K562 (cell line): ENCODE measurements around the gene CST9L. TPM values are rescaled to one million over a fixed set of nuclear protein-coding genes. Genes with fewer than 3 reads are reported as not detected.

Experiments
- ATAC-seq: fragments of 200-7000 bp; cut with Tn5 transposase; 3 replicates; pipeline ENCODE4 v1.9.1; 2020; ENCODE audit warnings: moderate library complexity
- BruUV-seq: library from RNA; stranded (reverse); fragments of 400-500 nt; replicated peaks from 2 replicates; lab custom pipeline; 2021; lab: Mats Ljungman, UMichigan
- CTCF ChIA-PET: fragments of 300-600 bp; formaldehyde crosslinking; extraction: SDS; loops from one replicate; lab custom pipeline; 2021; ENCODE audit warnings: low intra/inter-chr PET ratio; lab: Yijun Ruan, JAX
- POLR2A ChIA-PET: fragments of 300-600, 350-650 bp; sonication (Branson Sonifier 250); formaldehyde crosslinking; extraction: SDS; loops from one replicate; lab custom pipeline; 2021; ENCODE audit warnings: antibody characterized with exemption, inconsistent platforms; lab: Yijun Ruan, JAX
- DNase-seq, 4 experiments: peaks; one replicate each; pipeline versions ENCODE4 v3.0.0 to v3.0.0-alpha.2; 2011 to 2018; ENCODE audit warnings: low spot score in 3 of 4, mixed read lengths in 3 of 4; ENCODE audit errors: extremely low read depth in 1 of 4
- FAIRE-seq: peaks from 2 replicates; lab custom pipeline; 2011; peaks lifted over from hg19 to GRCh38; lab: Jason Lieb, UNC
- H2AFZ ChIP-seq: 2 replicates; pipeline ENCODE4 v1.6.0; 2011; ENCODE audit warnings: low read depth, low read length, control low read depth, inconsistent platforms
- H3K27ac ChIP-seq: fragments of 200-600 bp; 3 replicates; pipeline ENCODE4 v1.8.0; 2011; ENCODE audit warnings: low read depth, mild to moderate bottlenecking, control low read depth, inconsistent platforms, low read length, moderate library complexity, mixed read lengths; ENCODE audit errors: extremely low read depth
- H3K27me3 ChIP-seq, 2 experiments: fragments of 300-600 bp in 1 of 2; 2 replicates in 1 of 2; 3 replicates in 1 of 2; pipeline versions ENCODE4 v1.6.0 to v1.8.0; 2011; ENCODE audit warnings: inconsistent platforms in 2 of 2, low read length in 2 of 2, mild to moderate bottlenecking in 1 of 2, mixed read lengths in 1 of 2, moderate library complexity in 1 of 2; ENCODE audit not compliant: control insufficient read depth in 2 of 2, insufficient read depth in 2 of 2
- H3K36me3 ChIP-seq: fragments of 300-600 bp; 3 replicates; pipeline ENCODE4 v1.8.0; 2011; ENCODE audit warnings: mild to moderate bottlenecking, low read length, inconsistent platforms; ENCODE audit not compliant: control insufficient read depth, insufficient read depth
- H3K4me1 ChIP-seq, 2 experiments: fragments of 200-600 bp in 1 of 2; replicated peaks in 1 of 2; 2 replicates in 1 of 2; 3 replicates in 1 of 2; pipeline versions ENCODE4 v1.5.1 to v1.8.0; 2011; ENCODE audit warnings: inconsistent platforms in 2 of 2, low read length in 2 of 2, mild to moderate bottlenecking in 1 of 2, mixed read lengths in 1 of 2, moderate library complexity in 1 of 2; ENCODE audit not compliant: control insufficient read depth in 2 of 2, insufficient read depth in 2 of 2
- H3K4me2 ChIP-seq: 2 replicates; pipeline ENCODE4 v1.6.1; 2011; ENCODE audit warnings: low read length, control low read depth, inconsistent platforms, mixed read lengths; ENCODE audit not compliant: insufficient read depth
- H3K4me3 ChIP-seq: fragments of 200-600 bp; sonication (generic), shearing (Covaris generic); 2 replicates; pipeline ENCODE4 v1.5.1; 2016; ENCODE audit warnings: control low read depth, inconsistent platforms
- H3K79me2 ChIP-seq: fragments of 200-600 bp; 3 replicates; pipeline ENCODE4 v1.8.0; 2011; ENCODE audit warnings: low read length, inconsistent platforms; ENCODE audit not compliant: control insufficient read depth, insufficient read depth
- H3K9ac ChIP-seq, 2 experiments: 2 replicates each; pipeline versions ENCODE4 v1.6.0 to v1.6.1; 2011; ENCODE audit warnings: low read depth in 2 of 2, low read length in 2 of 2, control low read depth in 1 of 2, inconsistent platforms in 1 of 2, mild to moderate bottlenecking in 1 of 2, mixed read lengths in 1 of 2; ENCODE audit not compliant: insufficient read depth in 1 of 2
- H3K9me1 ChIP-seq: one replicate; pipeline ENCODE4 v1.6.0; 2011; ENCODE audit warnings: inconsistent platforms, mild to moderate bottlenecking, low read length, moderate library complexity; ENCODE audit not compliant: control insufficient read depth, insufficient read depth
- H3K9me3 ChIP-seq: replicated peaks from 2 replicates; pipeline ENCODE4 v1.5.1; 2011; ENCODE audit warnings: low read depth, low read length, inconsistent platforms; ENCODE audit not compliant: control insufficient read depth, insufficient read depth
- H4K20me1 ChIP-seq: replicated peaks from 2 replicates; pipeline ENCODE4 v1.6.1; 2011; ENCODE audit warnings: low read length, inconsistent platforms, mixed read lengths; ENCODE audit not compliant: control insufficient read depth, insufficient read depth
- ARID2 ChIP-seq: fragments of 450-650 bp; IDR thresholded peaks from 2 replicates; pipeline ENCODE4 v1.6.1; 2017; ENCODE audit warnings: antibody characterized with exemption, mild to moderate bottlenecking
- BCOR ChIP-seq: fragments of 450-650 bp; IDR thresholded peaks from 2 replicates; pipeline ENCODE4 v1.6.1; 2016
- CBFB ChIP-seq: sonication (generic); formaldehyde crosslinking; IDR thresholded peaks from 2 replicates; pipeline ENCODE4 v1.4.0; 2020; ENCODE audit warnings: mild to moderate bottlenecking, missing genetic modification reagents
- E2F4 ChIP-seq: sonication (generic); formaldehyde crosslinking; IDR thresholded peaks from 2 replicates; pipeline ENCODE4 v1.8.0; 2022; ENCODE audit warnings: mild to moderate bottlenecking, low read depth, missing genetic modification reagents
- ERF ChIP-seq: fragments of 450-650 bp; formaldehyde crosslinking; IDR thresholded peaks from 2 replicates; pipeline ENCODE4 v1.4.0; 2020; ENCODE audit warnings: mild to moderate bottlenecking, mixed read lengths
- HMG20A ChIP-seq: fragments of 450-650 bp; formaldehyde crosslinking; conservative IDR thresholded peaks from 2 replicates; pipeline ENCODE4 v1.4.0; 2020; ENCODE audit warnings: mild to moderate bottlenecking, mixed read lengths
- SAFB2 ChIP-seq: fragments of 200-400 bp; formaldehyde crosslinking; IDR thresholded peaks from 2 replicates; pipeline ENCODE4 v1.6.1; 2018; ENCODE audit warnings: borderline replicate concordance, low read length, low read depth, moderate library complexity; ENCODE audit not compliant: severe bottlenecking
- SOX6 ChIP-seq: fragments of 450-650 bp; IDR thresholded peaks from 2 replicates; pipeline ENCODE4 v1.6.1; 2014; ENCODE audit warnings: mild to moderate bottlenecking
- ZNF140 ChIP-seq: fragments of 250-450 bp; sonication (Bioruptor Pico); IDR thresholded peaks from 2 replicates; pipeline ENCODE4 v1.8.0; 2021; ENCODE audit warnings: moderate library complexity, mild to moderate bottlenecking, inconsistent platforms
- ZNF407 ChIP-seq: fragments of 450-650 bp; IDR thresholded peaks from 2 replicates; pipeline ENCODE4 v1.6.1; 2016; ENCODE audit warnings: low read depth
- WGBS: fragments of 100-300 bp; shearing (Covaris generic); methylation state at CpG from one replicate; pipeline ENCODE4 v1.1.6; 2016; ENCODE audit warnings: low coverage, mixed read lengths; ENCODE audit not compliant: insufficient coverage; ENCODE audit errors: missing lambda C conversion rate; 5-methylcytosine and 5-hydroxymethylcytosine counted together
- in situ Hi-C: fragments of 300-500 bp; cut with MboI; formaldehyde crosslinking; loops from 4 replicates; pipeline ENCODE4 v1.15.0; 2018; ENCODE audit warnings: inconsistent platforms, mixed read lengths
- intact Hi-C: fragments of 100-400 bp; cut with micrococcal nuclease; formaldehyde crosslinking; loops from 2 replicates; pipeline ENCODE4 v1.14.2; 2022
- polyA plus RNA-seq, 8 experiments: library from polyadenylated mRNA; depleted of rRNA in 4 of 8; stranded (reverse) in 5 of 8; unstranded in 3 of 8; fragments of >200 nt; fragmentation: Nextera tagmentation in 2 of 8; fragmentation: Illumina TruSeq in 1 of 8; extraction: Ambion mirVana in 2 of 8; extraction: Trizol in 1 of 8; gene quantifications; 2 replicates each; pipeline versions ENCODE4 v1.2.1 to v1.2.3, GENCODE V29; 2011 to 2014; ENCODE audit warnings: inconsistent platforms in 1 of 8, missing spikeins in 1 of 8
- total RNA-seq, 7 experiments: library from RNA; depleted of rRNA in 6 of 7; stranded (reverse); fragments of >200 nt in 6 of 7; fragmentation: Illumina TruSeq in 2 of 7; extraction: Trizol in 2 of 7; gene quantifications; 2 replicates each; pipeline versions ENCODE4 v1.2.1 to v1.2.3, GENCODE V29; 2011 to 2021; ENCODE audit warnings: low replicate concordance in 1 of 7
- TF ChIP-seq, protein P1 (sequence below), 2 experiments: fragments of 250-450 bp in 1 of 2; fragments of 450-650 bp in 1 of 2; sonication (Bioruptor Pico) in 1 of 2; IDR thresholded peaks; 2 replicates each; pipeline versions ENCODE4 v1.6.1 to v1.8.0; 2016 to 2021; ENCODE audit warnings: mild to moderate bottlenecking in 2 of 2, moderate library complexity in 2 of 2, missing compliant biosample characterization in 1 of 2, missing genetic modification characterization in 1 of 2

Gene CST9L
- total and polyA plus RNA-seq, 9 of the 15 experiments (the other 6 are each of a cell fraction or from before 2014, with no cell fraction given), result not detected

- Histone ChIP-seq H3K36me3 (no peaks in the 10 kb centered on the region), H3K4me3 (no peak overlapping the region), H2AFZ (no peak overlapping the region), H3K27me3 (no peaks in the 10 kb centered on the region), H4K20me1 (no peaks in the 10 kb centered on the region), H3K4me2 (no peak overlapping the region), H3K4me1 (no peaks in the 10 kb centered on the region), H3K79me2 (no peaks in the 10 kb centered on the region), H3K9me3 (no peaks in the 10 kb centered on the region), H3K9me1 (no peaks in the 10 kb centered on the region), H3K9ac (no peak overlapping the region), H3K27ac (no peak overlapping the region)
- intact Hi-C loops (no loop called here), in situ Hi-C loops (no loop called here)
- CTCF ChIA-PET, result no interaction called here
- no peak for DNase-seq
- TF ChIP-seq SAFB2, result no peak
- no peak for TF ChIP-seq HMG20A
- no peak for TF ChIP-seq ERF (CRISPR knock-in tag)
- no peak for TF ChIP-seq E2F4 (CRISPR knock-in tag)
- no peak for TF ChIP-seq CBFB (CRISPR knock-in tag)
- TF ChIP-seq, protein P1, sequence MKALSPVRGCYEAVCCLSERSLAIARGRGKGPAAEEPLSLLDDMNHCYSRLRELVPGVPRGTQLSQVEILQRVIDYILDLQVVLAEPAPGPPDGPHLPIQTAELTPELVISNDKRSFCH (CRISPR knock-in tag; IDR thresholded peaks at IDR 0.05), result no peak
- TF ChIP-seq, protein P1 (tag; IDR thresholded peaks at IDR 0.05), result no peak
- TF ChIP-seq ZNF140 (CRISPR knock-in tag), result no peak
- TF ChIP-seq ZNF407, result no peak
- no peak for TF ChIP-seq ARID2
- no peak for TF ChIP-seq SOX6
- TF ChIP-seq BCOR, result no peak
- FAIRE-seq, result no peak
- POLR2A ChIA-PET, result no interaction called here
- WGBS, result 0% methylated on average over 4 of the region's 4 CpGs
- BruUV-seq, result no TSS peak
- ATAC-seq, result no peak
Observed at GRCh38 chr20:23540624-23541023, 27.7 kb downstream of the CST9L start.
